NCI-H748 (cell line): ENCODE results near the gene NELL1.
A peak's percentile ranks its signal among the peaks of the same experiment; 100 is the strongest.

Experiments
- DNase-seq: peaks from one replicate; lab custom pipeline; 2025; ENCODE audit not compliant: unreplicated experiment; lab: John Stamatoyannopoulos, UW

Gene NELL1

GRCh38 chr11:20661850-20662249 is 7.5 kb upstream of the NELL1 start:
- no peak for DNase-seq

GRCh38 chr11:20668131-20668809 is 1.1 kb upstream of the NELL1 start:
- peak; percentile 21 for DNase-seq

- peak; percentile 58 for DNase-seq
Observed at GRCh38 chr11:20669820-20670684, 666 bp downstream of the NELL1 start.

GRCh38 chr11:20670932-20671403 is 1.6 kb downstream of the NELL1 start:
- DNase-seq, result peak; percentile 59

- peak; percentile 90 for DNase-seq
Observed at GRCh38 chr11:20671856-20672546, 2.6 kb downstream of the NELL1 start.

- DNase-seq, result peak; percentile 80
Observed at GRCh38 chr11:20672575-20672974, 3.2 kb downstream of the NELL1 start.

GRCh38 chr11:20676658-20677057 is 7.3 kb downstream of the NELL1 start:
- DNase-seq, result no peak

- peak; percentile 82 for DNase-seq
Observed at GRCh38 chr11:20688761-20689160, 19.4 kb downstream of the NELL1 start.

- peak; percentile 74 for DNase-seq
Observed at GRCh38 chr11:20707876-20708275, 38.5 kb downstream of the NELL1 start.

GRCh38 chr11:20712912-20713311 is 43.5 kb downstream of the NELL1 start:
- DNase-seq, result peak; percentile 8

- no peak for DNase-seq
Observed at GRCh38 chr11:20715464-20715863, 46.1 kb downstream of the NELL1 start.

- no peak for DNase-seq
Observed at GRCh38 chr11:20715931-20716330, 46.5 kb downstream of the NELL1 start.

GRCh38 chr11:20719821-20720220 is 50.4 kb downstream of the NELL1 start:
- no peak for DNase-seq

GRCh38 chr11:20723366-20723765 is 54.0 kb downstream of the NELL1 start:
- no peak for DNase-seq

- no peak for DNase-seq
Observed at GRCh38 chr11:20729597-20730105, 60.3 kb downstream of the NELL1 start.

GRCh38 chr11:20731676-20732215 is 62.4 kb downstream of the NELL1 start:
- DNase-seq, result peak; percentile 20

- DNase-seq, result peak; percentile 75
Observed at GRCh38 chr11:20739107-20739506, 69.7 kb downstream of the NELL1 start.

- peak; percentile 82 for DNase-seq
Observed at GRCh38 chr11:20739577-20739976, 70.2 kb downstream of the NELL1 start.

- peak; percentile 87 for DNase-seq
Observed at GRCh38 chr11:20754933-20755332, 85.5 kb downstream of the NELL1 start.

GRCh38 chr11:20759541-20759940 is 90.2 kb downstream of the NELL1 start:
- DNase-seq, result no peak

GRCh38 chr11:20760811-20761210 is 91.4 kb downstream of the NELL1 start:
- DNase-seq, result no peak
